ENCODE measurements around the gene NUB1. TPM values are rescaled to one million over a fixed set of nuclear protein-coding genes. Genes with fewer than 3 reads are reported as not detected.

NUB1 gene
- total RNA-seq, 4 donors from 2014 or later = 50.5 to 60.3 (median 54.8) TPM

- no peak for ATAC-seq
- peaks cover 52% of the 10 kb centered on the region for H3K27me3 ChIP-seq
- no peaks in the 10 kb centered on the region for H3K9me3 ChIP-seq
- no peak overlapping the region for H3K4me3 ChIP-seq
- TF ChIP-seq CTCF (IDR thresholded peaks at IDR 0.05) (no peak), EP300 (IDR thresholded peaks at IDR 0.05) (no peak), POLR2AphosphoS5 (IDR thresholded peaks at IDR 0.05) (no peak), POLR2A (IDR thresholded peaks at IDR 0.05) (no peak)
- peaks cover 0 to 19% (median 9%) of the 10 kb centered on the region in 3 donors for H3K4me1 ChIP-seq
- H3K27ac ChIP-seq = no peak overlapping the region
- no peaks in the 10 kb centered on the region for H3K36me3 ChIP-seq
- WGBS, 2 donors (ENCODE audit: low coverage in 1 of 2) = 29 to 83% methylated on average over 9 to 16 of the region's 26 CpGs
Observed at GRCh38 chr7:151385626-151386300, 44.2 kb downstream of the NUB1 start.

- Histone ChIP-seq H3K27me3 (peaks cover 44% of the 10 kb centered on the region), H3K4me3 (no peak overlapping the region), H3K4me1 (peaks cover 0 to 11% (median 5%) of the 10 kb centered on the region in 3 donors), H3K9me3 (no peaks in the 10 kb centered on the region), H3K27ac (no peak overlapping the region), H3K36me3 (no peaks in the 10 kb centered on the region)
- peak; percentile 2 for ATAC-seq
- 60 to 94% methylated on average over 1 to 3 of the region's 16 CpGs for WGBS, 2 donors (ENCODE audit: low coverage in 1 of 2)
- TF ChIP-seq POLR2A (IDR thresholded peaks at IDR 0.05) (no peak), EP300 (IDR thresholded peaks at IDR 0.05) (no peak), CTCF (IDR thresholded peaks at IDR 0.05) (no peak), POLR2AphosphoS5 (IDR thresholded peaks at IDR 0.05) (no peak)
Observed at GRCh38 chr7:151386301-151387160, 44.9 kb downstream of the NUB1 start.

- Histone ChIP-seq H3K9me3 (no peaks in the 10 kb centered on the region), H3K27ac (no peak overlapping the region), H3K4me3 (no peak overlapping the region), H3K36me3 (no peaks in the 10 kb centered on the region), H3K4me1 (peaks cover 0 to 2% (median 0%) of the 10 kb centered on the region in 3 donors), H3K27me3 (peaks cover 35% of the 10 kb centered on the region)
- peak; percentile 3 for ATAC-seq
- 88 to 100% methylated on average over 2 to 9 of the region's 24 CpGs for WGBS, 2 donors (ENCODE audit: low coverage in 1 of 2)
- TF ChIP-seq CTCF (IDR thresholded peaks at IDR 0.05) (no peak), POLR2A (IDR thresholded peaks at IDR 0.05) (no peak), EP300 (IDR thresholded peaks at IDR 0.05) (no peak), POLR2AphosphoS5 (IDR thresholded peaks at IDR 0.05) (no peak)
Observed at GRCh38 chr7:151387161-151388006, 45.8 kb downstream of the NUB1 start.

- H3K4me3 ChIP-seq = no peak overlapping the region
- H3K4me1 ChIP-seq = no peaks in the 10 kb centered on the region
- ATAC-seq = no peak
- no peak overlapping the region for H3K27ac ChIP-seq
- TF ChIP-seq CTCF (IDR thresholded peaks at IDR 0.05) (no peak), POLR2A (IDR thresholded peaks at IDR 0.05) (no peak), POLR2AphosphoS5 (IDR thresholded peaks at IDR 0.05) (no peak), EP300 (IDR thresholded peaks at IDR 0.05) (no peak)
- H3K36me3 ChIP-seq = no peaks in the 10 kb centered on the region
- H3K27me3 ChIP-seq = peaks cover 32% of the 10 kb centered on the region
- 92 to 100% methylated on average over 1 to 3 of the region's 8 CpGs for whole genome bisulfite sequencing, 2 donors (ENCODE audit: low coverage in 1 of 2)
- H3K9me3 ChIP-seq = no peaks in the 10 kb centered on the region
Observed at GRCh38 chr7:151388007-151388297, 46.3 kb downstream of the NUB1 start.
